A549 (cell line): ENCODE measurements around the gene DHDH. TPM values are rescaled to one million over a fixed set of nuclear protein-coding genes. Genes with fewer than 3 reads are reported as not detected.
"Not testable (repeated sequence)": the region's sequence is repeated elsewhere in the genome, so short reads cannot be mapped to it uniquely, and the experiment has no call there.

Experiments
- ATAC-seq, 2 experiments: fragments of 200-7000 bp in 1 of 2; fragments of >200 bp in 1 of 2; cut with Nextera tagmentation in 1 of 2; cut with Tn5 transposase in 1 of 2; 3 replicates each; pipeline versions ENCODE4 v1.8.0 to v1.9.1; 2018 to 2020; ENCODE audit warnings: mild to moderate bottlenecking in 1 of 2, moderate library complexity in 1 of 2
- CTCF ChIA-PET: fragments of 300-600 bp; sonication (Branson Sonifier 250); formaldehyde crosslinking; extraction: SDS; loops from one replicate; lab custom pipeline; 2021; ENCODE audit warnings: antibody characterized with exemption, inconsistent platforms; lab: Yijun Ruan, JAX
- POLR2A ChIA-PET: fragments of 350-600 bp; formaldehyde crosslinking; extraction: SDS; loops from one replicate; lab custom pipeline; 2021; ENCODE audit warnings: antibody characterized with exemption, inconsistent platforms; lab: Yijun Ruan, JAX
- DNase-seq, 2 experiments: peaks; one replicate each; pipeline versions ENCODE4 v3.0.0 to v3.0.0-alpha.2; 2011 to 2016; ENCODE audit warnings: low read depth in 1 of 2, low spot score in 1 of 2
- FAIRE-seq: peaks from 2 replicates; lab custom pipeline; 2011; peaks lifted over from hg19 to GRCh38; lab: Jason Lieb, UNC
- H3K27ac ChIP-seq, 2 experiments: fragments of >200 bp; sonication (Bioruptor Twin); formaldehyde crosslinking; 3 replicates each; pipeline ENCODE4 v1.5.1; 2016 to 2017
- H3K4me1 ChIP-seq: fragments of >200 bp; sonication (Bioruptor Twin); formaldehyde crosslinking; 3 replicates; pipeline ENCODE4 v1.6.1; 2016
- H3K4me2 ChIP-seq: fragments of >200 bp; sonication (Bioruptor Twin); formaldehyde crosslinking; 3 replicates; pipeline ENCODE4 v1.6.1; 2016
- H3K4me3 ChIP-seq: fragments of >200 bp; sonication (Bioruptor Twin); formaldehyde crosslinking; 3 replicates; pipeline ENCODE4 v1.5.1; 2016
- H3K9me3 ChIP-seq: fragments of >200 bp; sonication (Bioruptor Twin); formaldehyde crosslinking; 3 replicates; pipeline ENCODE4 v1.6.1; 2016
- CBX8 ChIP-seq: fragments of 200-600 bp; sonication (generic); IDR thresholded peaks from 2 replicates; pipeline ENCODE4 v1.6.1; 2016
- EHF ChIP-seq: fragments of 250-450 bp; sonication (Bioruptor Pico); IDR thresholded peaks from 2 replicates; pipeline ENCODE4 v1.5.0; 2020; ENCODE audit warnings: mild to moderate bottlenecking
- EHMT2 ChIP-seq: fragments of 200-600 bp; sonication (generic); IDR thresholded peaks from 2 replicates; pipeline ENCODE4 v1.6.1; 2016; ENCODE audit warnings: antibody characterized with exemption, low read depth, mild to moderate bottlenecking, moderate library complexity
- ELK1 ChIP-seq: fragments of 150-350 bp; IDR thresholded peaks from 2 replicates; pipeline ENCODE4 v1.6.1; 2014; ENCODE audit warnings: low read depth, mild to moderate bottlenecking, low read length
- GATA3 ChIP-seq: IDR thresholded peaks from 2 replicates; pipeline ENCODE4 v1.6.1; 2012; ENCODE audit warnings: borderline replicate concordance
- HEYL ChIP-seq: fragments of 250-450 bp; sonication (Bioruptor Pico); IDR thresholded peaks from 2 replicates; pipeline ENCODE4 v1.8.0; 2021; ENCODE audit warnings: mild to moderate bottlenecking, moderate library complexity
- HOXA7 ChIP-seq: fragments of 250-450 bp; sonication (Bioruptor Pico); IDR thresholded peaks from 2 replicates; pipeline ENCODE4 v1.5.0; 2020; ENCODE audit warnings: mild to moderate bottlenecking, moderate library complexity
- JUN ChIP-seq, 2 experiments: fragments of >200 bp; sonication (Bioruptor Twin); formaldehyde crosslinking; IDR thresholded peaks; 2 replicates in 1 of 2; 3 replicates in 1 of 2; pipeline ENCODE4 v1.6.1; 2016 to 2017
- JUNB ChIP-seq: fragments of >200 bp; sonication (Bioruptor Twin); formaldehyde crosslinking; IDR thresholded peaks from 2 replicates; pipeline ENCODE4 v1.6.1; 2016
- KDM5A ChIP-seq: fragments of 200-600 bp; sonication (generic); IDR thresholded peaks from 2 replicates; pipeline ENCODE4 v1.6.1; 2016; ENCODE audit warnings: antibody characterized with exemption, mild to moderate bottlenecking
- MAZ ChIP-seq: fragments of 150-350 bp; IDR thresholded peaks from 2 replicates; pipeline ENCODE4 v1.6.1; 2014; ENCODE audit warnings: antibody characterized with exemption, low read depth, low read length, borderline replicate concordance
- NFE2L2 ChIP-seq: fragments of 150-350 bp; conservative IDR thresholded peaks from 2 replicates; pipeline ENCODE4 v1.6.1; 2014; ENCODE audit warnings: low read length
- NPAS2 ChIP-seq: fragments of 250-450 bp; sonication (Bioruptor Pico); IDR thresholded peaks from 2 replicates; pipeline ENCODE4 v1.8.0; 2022; ENCODE audit warnings: mild to moderate bottlenecking, moderate library complexity, borderline replicate concordance
- PBX3 ChIP-seq: IDR thresholded peaks from 2 replicates; pipeline ENCODE4 v1.6.1; 2012
- PHF8 ChIP-seq: fragments of 200-600 bp; sonication (generic); IDR thresholded peaks from 2 replicates; pipeline ENCODE4 v1.6.1; 2016; ENCODE audit warnings: low read depth, mild to moderate bottlenecking, antibody characterized with exemption, moderate library complexity, borderline replicate concordance
- POLR2AphosphoS2 ChIP-seq: conservative IDR thresholded peaks from 2 replicates; pipeline ENCODE4 v1.6.1; 2012; ENCODE audit warnings: low read length, improper control_type of control experiment, inconsistent platforms
- RCOR1 ChIP-seq: fragments of 150-350 bp; IDR thresholded peaks from 2 replicates; pipeline ENCODE4 v1.6.1; 2014; ENCODE audit warnings: antibody characterized with exemption, low read length, low read depth
- SMC3 ChIP-seq: fragments of >200 bp; sonication (Bioruptor Twin); formaldehyde crosslinking; IDR thresholded peaks from 3 replicates; pipeline ENCODE4 v1.6.1; 2018; ENCODE audit warnings: inconsistent platforms
- TFCP2L1 ChIP-seq: fragments of 250-450 bp; sonication (Bioruptor Pico); IDR thresholded peaks from 2 replicates; pipeline ENCODE4 v1.5.0; 2021; ENCODE audit warnings: mild to moderate bottlenecking
- TP53 ChIP-seq: fragments of 250-450 bp; sonication (Bioruptor Pico); IDR thresholded peaks from 2 replicates; pipeline ENCODE4 v1.5.0; 2021; ENCODE audit warnings: mild to moderate bottlenecking, moderate library complexity
- USF2 ChIP-seq: fragments of 450-650 bp; IDR thresholded peaks from 2 replicates; pipeline ENCODE4 v1.6.1; 2014; ENCODE audit warnings: antibody characterized with exemption
- ZC3H11A ChIP-seq: fragments of 450-650 bp; IDR thresholded peaks from 2 replicates; pipeline ENCODE4 v1.6.1; 2014; ENCODE audit warnings: antibody characterized with exemption, mild to moderate bottlenecking
- WGBS: methylation state at CpG from one replicate; pipeline ENCODE4 v1.1.6; 2017; ENCODE audit errors: missing lambda C conversion rate; 5-methylcytosine and 5-hydroxymethylcytosine counted together
- polyA plus RNA-seq, 4 experiments: library from polyadenylated mRNA; depleted of rRNA in 3 of 4; stranded (reverse); fragments of >200 nt; fragmentation: RNase III in 1 of 4; extraction: RNeasy Plus Mini Kit Qiagen cat#74134 plus additional on column Dnase treatment in 1 of 4; gene quantifications; 2 replicates in 3 of 4; 3 replicates in 1 of 4; pipeline ENCODE4 v1.2.3, GENCODE V29; 2011 to 2017

DHDH gene
- polyA plus RNA-seq, 2 of the 4 experiments (the other 2 are of a cell fraction): 0.78 to 1.2 TPM

- peaks cover 5% of the 10 kb centered on the region; the same call in 1 of the 3 replicates for H3K4me1 ChIP-seq
- no peak overlapping the region for H3K27ac ChIP-seq
- CTCF ChIA-PET: interaction anchor here (1.2 to 1.9 kb wide), 5 partner anchors 9 to 118 kb away, joined by 3 to 7 read pairs (median 3); partner anchors contain the start of genes GYS1 and RUVBL2
- no peaks in the 10 kb centered on the region for H3K9me3 ChIP-seq
- DNase-seq: no peak
- POLR2A ChIA-PET: no interaction called here
- H3K4me3 ChIP-seq: no peak overlapping the region
- no peak for ATAC-seq
- FAIRE-seq: no peak
- no peak overlapping the region for H3K4me2 ChIP-seq
- 95% methylated on average over 10 of the region's 10 CpGs for WGBS
- no peak for TF ChIP-seq TP53 (CRISPR knock-in tag)
- TF ChIP-seq CBX8: no peak
- no peak for TF ChIP-seq HOXA7 (CRISPR knock-in tag)
- TF ChIP-seq HEYL (CRISPR knock-in tag): no peak
- no peak for TF ChIP-seq MAZ
- no peak for TF ChIP-seq EHF (CRISPR knock-in tag)
- no peak for TF ChIP-seq NFE2L2
- TF ChIP-seq NPAS2 (CRISPR knock-in tag): no peak
- TF ChIP-seq SMC3: no peak
- no peak for TF ChIP-seq PBX3
- no peak for TF ChIP-seq KDM5A
Measured at GRCh38 chr19:48906324-48906723, 27.2 kb upstream of the DHDH start.

- FAIRE-seq: no peak
- Histone ChIP-seq H3K4me2 (no peak overlapping the region), H3K4me1 (no peaks in the 10 kb centered on the region; the same call in 2 of the 3 replicates), H3K9me3 (no peaks in the 10 kb centered on the region), H3K4me3 (no peak overlapping the region), H3K27ac (no peak overlapping the region; a peak in 1 of 6 replicates)
- ChIA-PET CTCF (interaction anchor here (1.3 kb wide), 1 partner anchor 11 kb away, joined by 3 read pairs; no protein-coding TSS in a partner anchor), POLR2A (no interaction called here)
- TF ChIP-seq ELK1: no peak
- TF ChIP-seq JUN (IDR thresholded peaks at IDR 0.05): no peak
- TF ChIP-seq TFCP2L1 (CRISPR knock-in tag): no peak
- no peak for TF ChIP-seq USF2
- no peak for TF ChIP-seq ZC3H11A
- no peak for TF ChIP-seq MAZ
- no peak for TF ChIP-seq EHMT2
- no peak for TF ChIP-seq GATA3
- TF ChIP-seq JUNB: no peak
- no peak for TF ChIP-seq EHF (CRISPR knock-in tag)
- no peak for TF ChIP-seq POLR2AphosphoS2
- TF ChIP-seq HOXA7 (CRISPR knock-in tag): no peak
- TF ChIP-seq PHF8: no peak
- TF ChIP-seq RCOR1: no peak
- 86% methylated on average over 14 of the region's 14 CpGs for WGBS
- no peak for DNase-seq
- peak; percentile 17 to 36; a peak in 1 of 6 replicates for ATAC-seq
Measured at GRCh38 chr19:48907671-48908070, 25.8 kb upstream of the DHDH start.

GRCh38 chr19:48909424-48910077 is 23.9 kb upstream of the DHDH start:
- POLR2A ChIA-PET, FAIRE-seq, H3K4me2 ChIP-seq, DNase-seq, H3K9me3 ChIP-seq, H3K4me1 ChIP-seq, ATAC-seq, H3K4me3 ChIP-seq, H3K27ac ChIP-seq: not testable (repeated sequence)
- 94% methylated on average over 11 of the region's 11 CpGs for WGBS
- CTCF ChIA-PET: interaction anchor here (1.2 to 2.8 kb wide), 2 partner anchors 9 kb away, joined by 3 to 16 read pairs; partner anchors contain the start of gene NUCB1
